Dermis blood vessel endothelial cell (primary cell): ENCODE results near the gene NEURL1. TPM values are rescaled to one million over a fixed set of nuclear protein-coding genes. Genes with fewer than 3 reads are reported as not detected.

Source experiments
- DNase-seq: peaks from one replicate; pipeline ENCODE4 v3.0.0; 2010
- total RNA-seq: library from RNA; depleted of rRNA; stranded (reverse); fragments of >200 nt; gene quantifications from 2 replicates; pipeline ENCODE4 v1.2.3, GENCODE V29; 2014

Gene NEURL1
- total RNA-seq: 0.19 TPM in 1 of 2 replicates, not detected in the other

- DNase-seq: peak; percentile 17
Observed at GRCh38 chr10:103493362-103493915, at the start of gene NEURL1. NEURL1 (plus strand) TSS chr10:103493705; CDS start chr10:103494388, 683 bp downstream.

- DNase-seq: no peak
Observed at GRCh38 chr10:103444478-103444877, 49.0 kb upstream of the NEURL1 start.

GRCh38 chr10:103445366-103445765, 48.1 kb upstream of the NEURL1 start:
- no peak for DNase-seq

GRCh38 chr10:103445767-103446567, 47.5 kb upstream of the NEURL1 start:
- DNase-seq: peak; percentile 85

- no peak for DNase-seq
Observed at GRCh38 chr10:103447187-103447586, 46.3 kb upstream of the NEURL1 start.

GRCh38 chr10:103448746-103449145, 44.8 kb upstream of the NEURL1 start:
- DNase-seq: peak; percentile 55

GRCh38 chr10:103449208-103450144, 44.0 kb upstream of the NEURL1 start:
- no peak for DNase-seq

GRCh38 chr10:103450201-103450695, 43.3 kb upstream of the NEURL1 start:
- DNase-seq: no peak

GRCh38 chr10:103451091-103451813, 42.3 kb upstream of the NEURL1 start:
- DNase-seq: peak; percentile 57

GRCh38 chr10:103451831-103452505, 41.5 kb upstream of the NEURL1 start, which contains the start of gene CALHM2:
CALHM2 (minus strand) TSS chr10:103452370; CDS start chr10:103449941, 2,429 bp downstream.
- DNase-seq: peak; percentile 53

GRCh38 chr10:103452506-103453230, 40.8 kb upstream of the NEURL1 start:
- no peak for DNase-seq

- DNase-seq: no peak
Observed at GRCh38 chr10:103454026-103454425, 39.5 kb upstream of the NEURL1 start.

- no peak for DNase-seq
Observed at GRCh38 chr10:103455235-103455634, 38.3 kb upstream of the NEURL1 start.

- DNase-seq: no peak
Observed at GRCh38 chr10:103456074-103456660, 37.3 kb upstream of the NEURL1 start.

- no peak for DNase-seq
Observed at GRCh38 chr10:103457176-103457712, 36.3 kb upstream of the NEURL1 start.

- DNase-seq: no peak
Observed at GRCh38 chr10:103457896-103458583, 35.5 kb upstream of the NEURL1 start.

- no peak for DNase-seq
Observed at GRCh38 chr10:103458720-103459119, 34.8 kb upstream of the NEURL1 start, which contains the start of gene CALHM1. CALHM1 (minus strand) TSS chr10:103458900; CDS start chr10:103458751, 149 bp downstream.

GRCh38 chr10:103459615-103460014, 33.9 kb upstream of the NEURL1 start:
- no peak for DNase-seq

GRCh38 chr10:103463499-103463898, 30.0 kb upstream of the NEURL1 start:
- peak; percentile 22 for DNase-seq
